Measurements from ENCODE around the gene PLA2G3.
"Not testable (repeated sequence)": the region's sequence is repeated elsewhere in the genome, so short reads cannot be mapped to it uniquely, and the experiment has no call there.

PLA2G3 gene

GRCh38 chr22:31103899-31104694 is 36.2 kb downstream of the PLA2G3 start:
- no peaks in the 10 kb centered on the region for H3K27me3 ChIP-seq (replicated peaks; ENCODE audit: control insufficient read depth, insufficient read depth, low read length, poor library complexity, severe bottlenecking)
- H3K9me3 ChIP-seq (ENCODE audit: control insufficient read depth, low read length), result no peaks in the 10 kb centered on the region
- H3K4me3 ChIP-seq (ENCODE audit: insufficient read depth, low read depth, low read length, poor library complexity, severe bottlenecking), result no peak overlapping the region
- H3K27ac ChIP-seq (ENCODE audit: insufficient read depth, low read length, poor library complexity, severe bottlenecking), result no peak overlapping the region
- H3K36me3 ChIP-seq (ENCODE audit: control insufficient read depth, insufficient read depth, low read length), result no peaks in the 10 kb centered on the region
- peaks cover 9% of the 10 kb centered on the region for H3K4me1 ChIP-seq (ENCODE audit: control insufficient read depth, insufficient read depth, low read length, poor library complexity, severe bottlenecking)
- no peak for DNase-seq

GRCh38 chr22:31103111-31103510 is 37.2 kb downstream of the PLA2G3 start:
- no peaks in the 10 kb centered on the region for H3K36me3 ChIP-seq (ENCODE audit: control insufficient read depth, insufficient read depth, low read length)
- H3K4me3 ChIP-seq (ENCODE audit: insufficient read depth, low read depth, low read length, poor library complexity, severe bottlenecking), result no peak overlapping the region
- H3K27me3 ChIP-seq (replicated peaks; ENCODE audit: control insufficient read depth, insufficient read depth, low read length, poor library complexity, severe bottlenecking), result no peaks in the 10 kb centered on the region
- no peak overlapping the region for H3K27ac ChIP-seq (ENCODE audit: insufficient read depth, low read length, poor library complexity, severe bottlenecking)
- DNase-seq, result no peak
- H3K9me3 ChIP-seq (ENCODE audit: control insufficient read depth, low read length), result no peaks in the 10 kb centered on the region
- peaks cover 9% of the 10 kb centered on the region for H3K4me1 ChIP-seq (ENCODE audit: control insufficient read depth, insufficient read depth, low read length, poor library complexity, severe bottlenecking)

GRCh38 chr22:31102441-31103081 is 37.7 kb downstream of the PLA2G3 start:
- Histone ChIP-seq H3K27me3 (replicated peaks; ENCODE audit: control insufficient read depth, insufficient read depth, low read length, poor library complexity, severe bottlenecking) (no peaks in the 10 kb centered on the region), H3K4me1 (ENCODE audit: control insufficient read depth, insufficient read depth, low read length, poor library complexity, severe bottlenecking) (peaks cover 9% of the 10 kb centered on the region), H3K9me3 (ENCODE audit: control insufficient read depth, low read length) (no peaks in the 10 kb centered on the region), H3K27ac (ENCODE audit: insufficient read depth, low read length, poor library complexity, severe bottlenecking) (no peak overlapping the region), H3K36me3 (ENCODE audit: control insufficient read depth, insufficient read depth, low read length) (no peaks in the 10 kb centered on the region), H3K4me3 (ENCODE audit: insufficient read depth, low read depth, low read length, poor library complexity, severe bottlenecking) (no peak overlapping the region)
- DNase-seq, result no peak

- no peak overlapping the region for H3K4me3 ChIP-seq (ENCODE audit: insufficient read depth, low read depth, low read length, poor library complexity, severe bottlenecking)
- no peak overlapping the region for H3K27ac ChIP-seq (ENCODE audit: insufficient read depth, low read length, poor library complexity, severe bottlenecking)
- no peaks in the 10 kb centered on the region for H3K36me3 ChIP-seq (ENCODE audit: control insufficient read depth, insufficient read depth, low read length)
- no peaks in the 10 kb centered on the region for H3K27me3 ChIP-seq (replicated peaks; ENCODE audit: control insufficient read depth, insufficient read depth, low read length, poor library complexity, severe bottlenecking)
- no peak for DNase-seq
- no peaks in the 10 kb centered on the region for H3K4me1 ChIP-seq (ENCODE audit: control insufficient read depth, insufficient read depth, low read length, poor library complexity, severe bottlenecking)
- H3K9me3 ChIP-seq (ENCODE audit: control insufficient read depth, low read length), result no peaks in the 10 kb centered on the region
Measured at GRCh38 chr22:31100762-31101525, 39.4 kb downstream of the PLA2G3 start.

- no peaks in the 10 kb centered on the region for H3K9me3 ChIP-seq (ENCODE audit: control insufficient read depth, low read length)
- no peak overlapping the region for H3K27ac ChIP-seq (ENCODE audit: insufficient read depth, low read length, poor library complexity, severe bottlenecking)
- H3K36me3 ChIP-seq (ENCODE audit: control insufficient read depth, insufficient read depth, low read length), result no peaks in the 10 kb centered on the region
- DNase-seq, result no peak
- no peaks in the 10 kb centered on the region for H3K4me1 ChIP-seq (ENCODE audit: control insufficient read depth, insufficient read depth, low read length, poor library complexity, severe bottlenecking)
- H3K27me3 ChIP-seq (replicated peaks; ENCODE audit: control insufficient read depth, insufficient read depth, low read length, poor library complexity, severe bottlenecking), result no peaks in the 10 kb centered on the region
- no peak overlapping the region for H3K4me3 ChIP-seq (ENCODE audit: insufficient read depth, low read depth, low read length, poor library complexity, severe bottlenecking)
Measured at GRCh38 chr22:31099841-31100761, 40.2 kb downstream of the PLA2G3 start.

GRCh38 chr22:31099386-31099785 is 40.9 kb downstream of the PLA2G3 start:
- no peak for DNase-seq
- no peaks in the 10 kb centered on the region for H3K4me1 ChIP-seq (ENCODE audit: control insufficient read depth, insufficient read depth, low read length, poor library complexity, severe bottlenecking)
- no peaks in the 10 kb centered on the region for H3K9me3 ChIP-seq (ENCODE audit: control insufficient read depth, low read length)
- H3K27me3 ChIP-seq (replicated peaks; ENCODE audit: control insufficient read depth, insufficient read depth, low read length, poor library complexity, severe bottlenecking), result no peaks in the 10 kb centered on the region
- no peaks in the 10 kb centered on the region for H3K36me3 ChIP-seq (ENCODE audit: control insufficient read depth, insufficient read depth, low read length)
- H3K4me3 ChIP-seq (ENCODE audit: insufficient read depth, low read depth, low read length, poor library complexity, severe bottlenecking), result no peak overlapping the region
- H3K27ac ChIP-seq (ENCODE audit: insufficient read depth, low read length, poor library complexity, severe bottlenecking), result no peak overlapping the region

- no peaks in the 10 kb centered on the region for H3K27me3 ChIP-seq (replicated peaks; ENCODE audit: control insufficient read depth, insufficient read depth, low read length, poor library complexity, severe bottlenecking)
- DNase-seq, result no peak
- no peak overlapping the region for H3K27ac ChIP-seq (ENCODE audit: insufficient read depth, low read length, poor library complexity, severe bottlenecking)
- H3K9me3 ChIP-seq (ENCODE audit: control insufficient read depth, low read length), result no peaks in the 10 kb centered on the region
- H3K4me1 ChIP-seq (ENCODE audit: control insufficient read depth, insufficient read depth, low read length, poor library complexity, severe bottlenecking), result no peaks in the 10 kb centered on the region
- H3K36me3 ChIP-seq (ENCODE audit: control insufficient read depth, insufficient read depth, low read length), result no peaks in the 10 kb centered on the region
- no peak overlapping the region for H3K4me3 ChIP-seq (ENCODE audit: insufficient read depth, low read depth, low read length, poor library complexity, severe bottlenecking)
Measured at GRCh38 chr22:31098632-31099110, 41.6 kb downstream of the PLA2G3 start.

- H3K36me3 ChIP-seq (ENCODE audit: control insufficient read depth, insufficient read depth, low read length), result no peaks in the 10 kb centered on the region
Measured at GRCh38 chr22:31097941-31098631, 42.2 kb downstream of the PLA2G3 start.

GRCh38 chr22:31097539-31097938 is 42.8 kb downstream of the PLA2G3 start:
- not testable (repeated sequence) for H3K4me3 ChIP-seq (ENCODE audit: insufficient read depth, low read depth, low read length, poor library complexity, severe bottlenecking); H3K36me3 ChIP-seq (ENCODE audit: control insufficient read depth, insufficient read depth, low read length); H3K9me3 ChIP-seq (ENCODE audit: control insufficient read depth, low read length); DNase-seq; H3K4me1 ChIP-seq (ENCODE audit: control insufficient read depth, insufficient read depth, low read length, poor library complexity, severe bottlenecking); H3K27ac ChIP-seq (ENCODE audit: insufficient read depth, low read length, poor library complexity, severe bottlenecking); H3K27me3 ChIP-seq (replicated peaks; ENCODE audit: control insufficient read depth, insufficient read depth, low read length, poor library complexity, severe bottlenecking)

More at GRCh38 chr22:31097941-31098631, 42.2 kb downstream of the PLA2G3 start:
- DNase-seq, result no peak
- H3K9me3 ChIP-seq (ENCODE audit: control insufficient read depth, low read length), result no peaks in the 10 kb centered on the region
- H3K4me3 ChIP-seq (ENCODE audit: insufficient read depth, low read depth, low read length, poor library complexity, severe bottlenecking), result no peak overlapping the region
- H3K4me1 ChIP-seq (ENCODE audit: control insufficient read depth, insufficient read depth, low read length, poor library complexity, severe bottlenecking), result no peaks in the 10 kb centered on the region
- no peak overlapping the region for H3K27ac ChIP-seq (ENCODE audit: insufficient read depth, low read length, poor library complexity, severe bottlenecking)
- no peaks in the 10 kb centered on the region for H3K27me3 ChIP-seq (replicated peaks; ENCODE audit: control insufficient read depth, insufficient read depth, low read length, poor library complexity, severe bottlenecking)

Measured in effector memory CD4-positive, alpha-beta T cell (primary cell).